HEK293 (cell line): ENCODE data around the gene SEC24B.

Experiments used
- CTCF ChIA-PET: fragments of 350-600 bp; formaldehyde crosslinking; extraction: SDS; loops from one replicate; lab custom pipeline; 2021; ENCODE audit warnings: antibody characterized with exemption; lab: Yijun Ruan, JAX
- POLR2A ChIA-PET: fragments of 300-600 bp; formaldehyde crosslinking; extraction: SDS; loops from one replicate; lab custom pipeline; 2020; ENCODE audit warnings: antibody characterized with exemption, inconsistent platforms; lab: Yijun Ruan, JAX
- H3K27ac ChIP-seq: fragments of 200-500 bp; sonication (Bioruptor generic); 2 replicates; pipeline ENCODE4 v1.5.1; 2014; ENCODE audit warnings: low read depth, low read length, control low read depth, inconsistent platforms; ENCODE audit errors: extremely low read depth
- H3K36me3 ChIP-seq, 2 experiments: fragments of 200-500 bp in 1 of 2; sonication (Bioruptor generic) in 1 of 2; 1 replicate in 1 of 2; 2 replicates in 1 of 2; pipeline ENCODE4 v1.5.1; 2014 to 2017; ENCODE audit warnings: inconsistent platforms in 2 of 2, low read length in 2 of 2; ENCODE audit not compliant: control insufficient read depth in 2 of 2, insufficient read depth in 1 of 2
- H3K4me1 ChIP-seq: fragments of 200-500 bp; sonication (Bioruptor generic); 2 replicates; pipeline ENCODE4 v1.5.1; 2014; ENCODE audit warnings: mild to moderate bottlenecking, low read length, inconsistent platforms; ENCODE audit not compliant: control insufficient read depth, insufficient read depth
- H3K4me3 ChIP-seq: 2 replicates; pipeline ENCODE4 v1.5.1; 2011; ENCODE audit warnings: low read depth, mild to moderate bottlenecking, control low read depth, low read length, moderate library complexity
- H3K9me3 ChIP-seq: fragments of 200-500 bp; sonication (Bioruptor generic); 2 replicates; pipeline ENCODE4 v1.5.1; 2014; ENCODE audit warnings: low read depth, low read length, inconsistent platforms; ENCODE audit not compliant: control insufficient read depth, insufficient read depth
- KLF7 ChIP-seq: fragments of 450-650 bp; formaldehyde crosslinking; IDR thresholded peaks from 2 replicates; pipeline ENCODE4 v1.5.1; 2016; ENCODE audit warnings: missing biosample characterization, missing genetic modification characterization, borderline replicate concordance
- KLF8 ChIP-seq: fragments of 450-650 bp; formaldehyde crosslinking; IDR thresholded peaks from 2 replicates; pipeline ENCODE4 v1.5.1; 2016; ENCODE audit warnings: missing biosample characterization, missing genetic modification characterization
- MEIS1 ChIP-seq: sonication (generic); formaldehyde crosslinking; IDR thresholded peaks from 2 replicates; pipeline ENCODE4 v1.8.1; 2022; ENCODE audit warnings: missing genetic modification reagents, mild to moderate bottlenecking, borderline replicate concordance
- PRDM6 ChIP-seq: fragments of 450-650 bp; formaldehyde crosslinking; IDR thresholded peaks from 2 replicates; pipeline ENCODE4 v1.5.1; 2017; ENCODE audit warnings: missing biosample characterization, missing genetic modification characterization
- WT1 ChIP-seq: fragments of 450-650 bp; formaldehyde crosslinking; IDR thresholded peaks from 2 replicates; pipeline ENCODE4 v1.5.1; 2016; ENCODE audit warnings: missing biosample characterization, missing genetic modification characterization
- YY1 ChIP-seq: fragments of 450-650 bp; formaldehyde crosslinking; IDR thresholded peaks from 2 replicates; pipeline ENCODE4 v1.5.1; 2018; ENCODE audit warnings: missing biosample characterization, missing genetic modification characterization
- ZBTB17 ChIP-seq: fragments of 450-650 bp; formaldehyde crosslinking; IDR thresholded peaks from 2 replicates; pipeline ENCODE4 v1.5.1; 2016; ENCODE audit warnings: missing biosample characterization, missing genetic modification characterization
- ZNF10 ChIP-seq: fragments of 450-650 bp; formaldehyde crosslinking; IDR thresholded peaks from 2 replicates; pipeline ENCODE4 v1.5.1; 2017; ENCODE audit warnings: missing biosample characterization, missing genetic modification characterization
- ZNF114 ChIP-seq: fragments of 450-650 bp; formaldehyde crosslinking; IDR thresholded peaks from 2 replicates; pipeline ENCODE4 v1.5.0; 2017; ENCODE audit warnings: missing biosample characterization, missing genetic modification characterization
- ZNF146 ChIP-seq: fragments of 450-650 bp; formaldehyde crosslinking; IDR thresholded peaks from 2 replicates; pipeline ENCODE4 v1.5.1; 2016; ENCODE audit warnings: missing biosample characterization, missing genetic modification characterization
- ZNF16 ChIP-seq: fragments of 450-650 bp; formaldehyde crosslinking; IDR thresholded peaks from 2 replicates; pipeline ENCODE4 v1.5.1; 2016; ENCODE audit warnings: low read depth, missing biosample characterization, missing genetic modification characterization
- ZNF174 ChIP-seq: fragments of 450-650 bp; formaldehyde crosslinking; IDR thresholded peaks from 2 replicates; pipeline ENCODE4 v1.5.0; 2017; ENCODE audit warnings: missing biosample characterization, mild to moderate bottlenecking, missing genetic modification characterization
- ZNF18 ChIP-seq: fragments of 450-650 bp; formaldehyde crosslinking; IDR thresholded peaks from 2 replicates; pipeline ENCODE4 v1.5.1; 2016; ENCODE audit warnings: missing biosample characterization, missing genetic modification characterization
- ZNF184 ChIP-seq: fragments of 450-650 bp; IDR thresholded peaks from 2 replicates; pipeline ENCODE4 v1.5.1; 2018; ENCODE audit warnings: missing biosample characterization, mild to moderate bottlenecking, missing genetic modification characterization
- ZNF335 ChIP-seq: fragments of 450-650 bp; formaldehyde crosslinking; conservative IDR thresholded peaks from 2 replicates; pipeline ENCODE4 v1.5.1; 2016; ENCODE audit warnings: missing biosample characterization, missing genetic modification characterization
- ZNF362 ChIP-seq: fragments of 450-650 bp; formaldehyde crosslinking; IDR thresholded peaks from 2 replicates; pipeline ENCODE4 v1.5.1; 2016; ENCODE audit warnings: missing biosample characterization, missing genetic modification characterization
- ZNF398 ChIP-seq: fragments of 450-650 bp; formaldehyde crosslinking; IDR thresholded peaks from 2 replicates; pipeline ENCODE4 v1.5.1; 2017; ENCODE audit warnings: missing biosample characterization, missing genetic modification characterization
- ZNF501 ChIP-seq: fragments of 450-650 bp; formaldehyde crosslinking; IDR thresholded peaks from 2 replicates; pipeline ENCODE4 v1.5.1; 2016; ENCODE audit warnings: missing biosample characterization, missing genetic modification characterization
- ZNF544 ChIP-seq: fragments of 450-650 bp; formaldehyde crosslinking; IDR thresholded peaks from 2 replicates; pipeline ENCODE4 v1.5.0; 2017; ENCODE audit warnings: missing biosample characterization, missing genetic modification characterization
- ZNF558 ChIP-seq: fragments of 450-650 bp; formaldehyde crosslinking; IDR thresholded peaks from 2 replicates; pipeline ENCODE4 v1.5.1; 2016; ENCODE audit warnings: missing biosample characterization, missing genetic modification characterization
- ZNF677 ChIP-seq: fragments of 450-650 bp; IDR thresholded peaks from 2 replicates; pipeline ENCODE4 v1.5.0; 2018; ENCODE audit warnings: missing biosample characterization, mild to moderate bottlenecking, missing genetic modification characterization, moderate library complexity
- ZSCAN30 ChIP-seq: fragments of 450-650 bp; IDR thresholded peaks from 2 replicates; pipeline ENCODE4 v1.5.1; 2018; ENCODE audit warnings: missing biosample characterization, mild to moderate bottlenecking, missing genetic modification characterization, moderate library complexity
- TF ChIP-seq, protein P1 (sequence below): fragments of 450-650 bp; formaldehyde crosslinking; IDR thresholded peaks from 2 replicates; pipeline ENCODE4 v1.5.1; 2017; ENCODE audit warnings: missing biosample characterization, missing genetic modification characterization
- TF ChIP-seq, protein P2 (sequence below): fragments of 450-650 bp; formaldehyde crosslinking; IDR thresholded peaks from 2 replicates; pipeline ENCODE4 v1.5.1; 2016; ENCODE audit warnings: missing biosample characterization, missing genetic modification characterization, low read depth
- TF ChIP-seq, protein P3 (sequence below): fragments of 450-650 bp; formaldehyde crosslinking; IDR thresholded peaks from 2 replicates; pipeline ENCODE4 v1.5.1; 2016; ENCODE audit warnings: missing biosample characterization, missing genetic modification characterization

The SEC24B gene

GRCh38 chr4:109432696-109433095 lies 919 bp upstream of the SEC24B start (continued):
- no peak for TF ChIP-seq ZNF114 (tag by site-specific recombination)
- TF ChIP-seq, protein P1, sequence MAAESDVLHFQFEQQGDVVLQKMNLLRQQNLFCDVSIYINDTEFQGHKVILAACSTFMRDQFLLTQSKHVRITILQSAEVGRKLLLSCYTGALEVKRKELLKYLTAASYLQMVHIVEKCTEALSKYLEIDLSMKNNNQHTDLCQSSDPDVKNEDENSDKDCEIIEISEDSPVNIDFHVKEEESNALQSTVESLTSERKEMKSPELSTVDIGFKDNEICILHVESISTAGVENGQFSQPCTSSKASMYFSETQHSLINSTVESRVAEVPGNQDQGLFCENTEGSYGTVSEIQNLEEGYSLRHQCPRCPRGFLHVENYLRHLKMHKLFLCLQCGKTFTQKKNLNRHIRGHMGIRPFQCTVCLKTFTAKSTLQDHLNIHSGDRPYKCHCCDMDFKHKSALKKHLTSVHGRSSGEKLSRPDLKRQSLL = no peak
- TF ChIP-seq ZNF677 (tag by site-specific recombination) = no peak
- no peak for TF ChIP-seq ZNF362 (tag by site-specific recombination)

DNA sequence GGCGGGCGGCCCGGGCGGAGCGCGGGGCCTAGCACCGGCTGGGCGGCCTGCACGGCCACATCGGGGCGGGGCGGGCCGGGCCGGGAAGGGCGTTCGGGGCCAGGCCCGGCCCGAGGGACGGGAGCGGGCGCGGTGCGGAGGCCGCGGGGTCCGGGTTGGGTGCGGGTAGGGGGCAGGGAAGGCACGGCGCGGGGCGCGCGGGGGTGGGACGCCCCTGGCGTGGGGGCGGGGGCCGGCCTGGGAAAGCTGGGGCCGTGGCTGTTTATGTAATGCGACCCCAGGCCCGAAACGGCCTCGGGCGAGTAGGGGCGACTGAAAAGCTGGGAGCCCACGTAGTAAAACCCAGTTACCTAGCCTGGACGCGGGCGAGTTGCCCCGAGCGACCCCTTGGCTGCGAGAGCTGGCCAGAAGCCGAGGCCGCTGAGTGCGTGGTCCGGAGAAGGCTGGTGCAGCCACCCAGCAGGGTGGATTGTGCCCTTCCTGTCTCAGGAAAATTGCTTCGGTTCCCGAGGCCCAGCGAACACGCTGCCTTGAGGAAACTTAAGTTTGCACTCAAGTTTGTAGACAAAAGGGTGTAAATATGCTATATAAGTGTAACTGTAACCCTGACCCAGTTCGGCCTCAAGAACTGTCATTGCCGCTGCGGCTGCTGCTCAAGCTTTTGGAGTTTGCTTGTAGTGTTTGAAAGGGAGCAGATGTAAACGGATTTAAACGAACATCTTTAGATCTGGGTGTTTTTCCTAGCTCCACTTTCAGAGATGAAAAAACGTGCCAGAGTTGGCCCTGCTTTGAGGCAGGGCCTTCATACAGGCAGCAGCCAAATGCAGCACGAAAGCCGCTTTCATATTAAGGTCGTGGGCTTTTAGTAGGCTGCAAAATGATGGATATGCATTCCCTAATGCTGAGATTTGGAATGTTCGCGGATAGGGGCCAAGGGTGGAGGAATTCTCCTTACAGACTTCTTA lies 674 bp downstream of the SEC24B start:
- H3K4me1 ChIP-seq = peaks cover 8% of the 10 kb centered on the region; the same call in 1 of the 2 replicates
- ChIA-PET POLR2A (interaction anchor here (1.2 kb wide), 1 partner anchor 126 kb away, joined by 8 read pairs; the partner anchor contains the start of gene MCUB), CTCF (interaction anchor here (0.6 to 2.3 kb wide), 6 partner anchors 8 to 135 kb away, joined by 3 to 8 read pairs (median 3); no protein-coding TSS in a partner anchor)
- TF ChIP-seq WT1 (no peak), KLF8 (0 out of 2 replicates have a peak, but pooled peaks have one; percentile 14), ZNF558 (no peak), ZNF501 (tag by site-specific recombination) (no peak), ZNF10 (tag by site-specific recombination) (no peak), ZNF146 (tag by site-specific recombination) (no peak), MEIS1 (CRISPR knock-in tag) (no peak), ZBTB17 (0 out of 2 replicates have a peak, but pooled peaks have one; percentile 28), ZNF18 (tag by site-specific recombination) (no peak), ZNF335 (tag by site-specific recombination) (peak; percentile 47), ZNF184 (no peak), ZNF398 (tag by site-specific recombination) (no peak), KLF7 (no peak), ZNF174 (tag by site-specific recombination) (no peak), ZNF16 (tag by site-specific recombination) (no peak), YY1 (tag by site-specific recombination) (no peak), ZSCAN30 (0 out of 2 replicates have a peak, but pooled peaks have one; percentile 28), PRDM6 (tag by site-specific recombination) (no peak), ZNF544 (tag by site-specific recombination) (no peak)
- TF ChIP-seq, protein P2, sequence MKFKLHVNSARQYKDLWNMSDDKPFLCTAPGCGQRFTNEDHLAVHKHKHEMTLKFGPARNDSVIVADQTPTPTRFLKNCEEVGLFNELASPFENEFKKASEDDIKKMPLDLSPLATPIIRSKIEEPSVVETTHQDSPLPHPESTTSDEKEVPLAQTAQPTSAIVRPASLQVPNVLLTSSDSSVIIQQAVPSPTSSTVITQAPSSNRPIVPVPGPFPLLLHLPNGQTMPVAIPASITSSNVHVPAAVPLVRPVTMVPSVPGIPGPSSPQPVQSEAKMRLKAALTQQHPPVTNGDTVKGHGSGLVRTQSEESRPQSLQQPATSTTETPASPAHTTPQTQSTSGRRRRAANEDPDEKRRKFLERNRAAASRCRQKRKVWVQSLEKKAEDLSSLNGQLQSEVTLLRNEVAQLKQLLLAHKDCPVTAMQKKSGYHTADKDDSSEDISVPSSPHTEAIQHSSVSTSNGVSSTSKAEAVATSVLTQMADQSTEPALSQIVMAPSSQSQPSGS (tag by site-specific recombination) = no peak
- TF ChIP-seq, protein P3, sequence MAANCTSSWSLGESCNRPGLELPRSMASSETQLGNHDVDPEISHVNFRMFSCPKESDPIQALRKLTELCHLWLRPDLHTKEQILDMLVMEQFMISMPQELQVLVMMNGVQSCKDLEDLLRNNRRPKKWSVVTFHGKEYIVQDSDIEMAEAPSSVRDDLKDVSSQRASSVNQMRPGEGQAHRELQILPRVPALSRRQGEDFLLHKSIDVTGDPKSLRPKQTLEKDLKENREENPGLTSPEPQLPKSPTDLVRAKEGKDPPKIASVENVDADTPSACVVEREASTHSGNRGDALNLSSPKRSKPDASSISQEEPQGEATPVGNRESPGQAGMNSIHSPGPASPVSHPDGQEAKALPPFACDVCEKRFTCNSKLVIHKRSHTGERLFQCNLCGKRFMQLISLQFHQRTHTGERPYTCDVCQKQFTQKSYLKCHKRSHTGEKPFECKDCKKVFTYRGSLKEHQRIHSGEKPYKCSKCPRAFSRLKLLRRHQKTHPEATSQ (tag by site-specific recombination) = no peak

More for the DNA sequence above, 674 bp downstream of the SEC24B start:
- no peaks in the 10 kb centered on the region for H3K36me3 ChIP-seq
- no peaks in the 10 kb centered on the region for H3K9me3 ChIP-seq
- peak overlapping the region; percentile 89 for H3K27ac ChIP-seq
- H3K4me3 ChIP-seq = peak overlapping the region; percentile 78
